Kidney tubule cell (primary cell): ENCODE results near the gene ATP5F1D.

Experiments used
- DNase-seq: peaks from one replicate; pipeline ENCODE4 v3.0.0-alpha.2; 2018; ENCODE audit warnings: low spot score

Gene ATP5F1D

DNA sequence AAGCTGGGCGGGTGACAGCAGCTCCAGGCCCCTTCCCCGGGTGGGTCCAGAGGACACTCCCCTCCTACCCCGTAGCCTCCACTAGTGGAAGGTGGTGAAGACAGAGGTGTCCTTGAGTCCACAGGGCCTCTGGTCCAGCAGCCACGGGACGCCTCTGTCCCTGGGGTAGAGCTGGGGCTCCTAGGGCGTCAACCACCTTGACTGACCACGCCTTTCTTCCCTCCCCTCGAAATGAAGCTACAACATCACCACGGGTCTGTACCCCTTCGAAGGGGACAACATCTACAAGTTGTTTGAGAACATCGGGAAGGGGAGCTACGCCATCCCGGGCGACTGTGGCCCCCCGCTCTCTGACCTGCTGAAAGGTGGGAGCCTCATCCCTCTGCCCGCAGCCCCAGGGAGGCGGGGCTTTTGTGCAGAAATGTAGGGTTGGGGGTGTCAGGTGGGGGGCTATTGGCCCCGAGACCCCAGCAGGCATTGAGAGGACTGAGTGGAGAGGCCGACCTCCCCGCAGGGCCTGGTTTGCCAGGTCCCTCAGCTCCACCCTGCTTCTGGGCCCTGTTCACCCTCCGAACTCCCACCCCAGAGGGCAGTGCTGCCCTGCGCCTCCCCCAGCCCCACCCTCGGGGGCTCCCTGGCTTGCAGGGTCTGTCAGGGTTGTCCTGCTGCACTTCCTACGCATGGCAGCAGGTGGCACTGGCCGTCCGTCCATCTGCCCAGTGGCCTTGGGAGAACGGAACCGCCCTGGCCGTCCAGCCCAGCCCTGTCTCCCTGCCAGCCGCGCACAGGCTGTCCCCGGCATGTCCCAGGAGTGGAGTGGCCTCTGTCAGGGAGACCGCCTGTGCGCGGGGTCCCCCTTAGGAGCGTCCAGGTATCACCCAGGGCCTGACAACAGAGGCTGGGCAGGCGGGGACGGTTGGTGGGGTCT, 20.3 kb upstream of the ATP5F1D start:
- DNase-seq: peak; percentile 42

DNA sequence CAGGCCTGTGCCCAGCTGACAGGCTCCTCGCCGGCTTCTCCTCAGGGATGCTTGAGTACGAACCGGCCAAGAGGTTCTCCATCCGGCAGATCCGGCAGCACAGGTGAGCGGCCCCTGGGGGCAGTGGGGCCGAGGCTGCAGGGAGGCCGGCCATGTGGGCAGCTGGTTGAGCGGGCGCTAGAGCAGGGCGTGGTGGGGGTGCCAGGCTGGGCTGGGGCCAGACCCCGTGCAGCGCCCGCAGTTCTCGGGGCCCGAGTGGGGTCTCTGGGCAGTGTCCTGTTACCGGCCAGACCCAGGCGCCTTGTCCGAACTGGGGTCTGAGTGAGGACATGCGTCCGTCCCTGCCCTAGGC, 19.7 kb upstream of the ATP5F1D start:
- DNase-seq: no peak

DNA sequence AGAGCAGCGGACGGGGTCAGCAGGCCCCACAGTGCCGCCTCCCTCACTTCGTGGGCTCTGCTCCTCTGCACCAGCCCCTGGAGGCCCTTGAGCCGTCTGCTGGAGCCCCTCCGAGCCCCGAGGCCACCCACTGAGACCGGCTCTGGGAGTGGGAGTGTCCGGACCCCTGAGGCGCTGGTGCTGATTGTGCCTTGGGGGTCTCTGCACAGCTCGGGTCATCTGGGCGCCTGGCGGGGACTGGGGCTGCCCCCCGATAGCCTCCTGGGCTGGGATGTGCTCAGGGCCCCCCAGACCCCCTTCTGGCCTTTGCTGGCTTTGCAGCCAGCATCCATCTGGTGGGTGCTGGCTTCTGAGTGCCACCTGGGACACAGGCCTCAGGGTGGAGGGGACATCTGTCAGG, 19.2 kb upstream of the ATP5F1D start:
- DNase-seq: no peak

DNA sequence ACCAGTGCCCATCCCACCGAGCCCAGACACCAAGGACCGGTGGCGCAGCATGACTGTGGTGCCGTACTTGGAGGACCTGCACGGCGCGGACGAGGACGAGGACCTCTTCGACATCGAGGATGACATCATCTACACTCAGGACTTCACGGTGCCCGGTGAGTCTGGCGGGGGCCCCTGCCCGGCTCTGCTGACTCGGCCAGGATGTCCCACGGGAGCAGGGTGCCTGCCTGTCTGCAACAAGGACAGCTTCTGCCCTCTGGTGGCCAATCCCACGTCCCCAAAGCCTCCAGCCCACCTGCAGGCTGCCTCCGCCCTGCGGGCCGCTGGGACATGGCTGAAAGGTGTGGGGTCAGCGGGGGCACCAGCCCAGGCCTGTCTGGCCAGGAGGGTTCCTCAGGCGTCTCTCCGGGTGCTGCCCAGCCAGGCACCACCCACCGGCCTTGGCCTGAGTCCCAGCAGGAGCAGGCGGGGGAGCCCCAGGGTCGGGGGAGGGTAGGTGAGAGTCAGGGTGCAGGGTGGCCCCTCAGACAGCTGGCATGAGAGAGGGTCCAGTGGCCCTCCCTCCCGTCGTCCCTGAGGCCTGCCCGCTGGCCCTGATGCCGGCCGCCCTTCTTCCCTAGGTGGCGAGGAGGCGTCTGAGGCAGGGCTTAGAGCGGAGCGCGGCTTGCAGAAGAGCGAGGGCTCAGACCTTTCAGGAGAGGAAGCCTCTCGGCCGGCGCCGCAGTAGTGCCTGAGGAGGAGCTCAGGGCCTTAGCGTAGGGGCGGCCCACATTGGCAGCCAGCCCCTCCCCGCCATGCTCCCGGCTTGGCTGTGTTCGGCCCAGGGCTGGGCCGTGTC, 18.3 kb upstream of the ATP5F1D start:
- DNase-seq: peak; percentile 53

DNA sequence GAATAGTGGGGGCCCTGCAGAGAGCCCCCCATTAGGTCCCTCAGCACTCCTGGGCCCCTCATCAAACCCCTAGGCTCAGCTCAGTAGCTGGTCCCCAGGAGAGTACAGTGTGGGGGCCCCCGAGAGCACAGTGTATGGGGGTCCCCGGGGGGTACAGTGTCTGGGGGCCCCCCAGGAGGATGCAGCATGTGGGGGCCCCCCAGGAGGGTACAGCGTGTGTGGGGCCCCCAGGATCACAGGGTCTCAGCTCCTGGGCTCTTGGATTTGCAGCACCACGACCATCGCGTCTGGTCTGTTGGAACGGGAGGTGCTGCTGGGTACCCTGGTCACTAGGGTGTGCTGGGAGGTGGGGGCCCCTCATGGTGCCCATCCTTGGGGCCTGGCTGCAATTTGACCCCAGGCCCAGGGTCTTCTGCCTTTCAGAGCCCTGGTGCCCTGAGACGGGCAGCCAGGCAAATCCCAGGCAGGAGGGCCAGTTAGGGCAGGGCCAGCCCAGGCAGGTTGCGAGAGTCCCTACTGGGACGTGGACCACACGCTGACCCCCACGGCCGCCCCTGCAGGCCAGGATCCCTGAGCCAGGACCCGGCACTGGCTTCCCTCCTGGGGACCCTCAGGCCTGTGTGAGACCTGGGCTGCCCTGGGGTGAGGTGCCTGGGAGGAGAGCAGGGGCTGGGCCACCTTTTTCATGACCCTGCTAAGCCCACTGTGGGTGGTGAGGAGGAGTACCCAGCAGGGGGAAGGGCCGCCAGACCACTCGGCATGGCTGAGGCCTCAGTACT, 17.3 kb upstream of the ATP5F1D start:
- DNase-seq: no peak

DNA sequence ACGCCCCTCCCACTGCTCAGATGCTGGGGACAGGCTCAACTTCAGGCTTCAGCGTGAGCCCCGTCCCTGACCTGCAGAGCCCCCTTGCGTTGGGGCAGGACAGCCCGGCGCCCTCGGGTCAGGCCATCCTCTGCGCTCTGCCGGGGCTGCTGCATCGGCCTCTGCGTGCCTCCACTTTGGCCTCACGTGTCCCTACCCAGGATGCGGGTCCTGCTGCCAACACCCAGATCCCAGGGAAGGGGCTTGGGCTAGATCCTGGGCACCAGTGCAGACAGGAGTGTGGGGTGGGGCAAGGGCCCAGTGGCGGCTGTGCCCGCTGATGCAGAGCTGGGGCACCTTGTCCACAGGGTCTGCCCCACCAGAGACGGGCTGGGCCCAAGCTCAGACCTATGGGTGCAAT, 16.7 kb upstream of the ATP5F1D start:
- no peak for DNase-seq

DNA sequence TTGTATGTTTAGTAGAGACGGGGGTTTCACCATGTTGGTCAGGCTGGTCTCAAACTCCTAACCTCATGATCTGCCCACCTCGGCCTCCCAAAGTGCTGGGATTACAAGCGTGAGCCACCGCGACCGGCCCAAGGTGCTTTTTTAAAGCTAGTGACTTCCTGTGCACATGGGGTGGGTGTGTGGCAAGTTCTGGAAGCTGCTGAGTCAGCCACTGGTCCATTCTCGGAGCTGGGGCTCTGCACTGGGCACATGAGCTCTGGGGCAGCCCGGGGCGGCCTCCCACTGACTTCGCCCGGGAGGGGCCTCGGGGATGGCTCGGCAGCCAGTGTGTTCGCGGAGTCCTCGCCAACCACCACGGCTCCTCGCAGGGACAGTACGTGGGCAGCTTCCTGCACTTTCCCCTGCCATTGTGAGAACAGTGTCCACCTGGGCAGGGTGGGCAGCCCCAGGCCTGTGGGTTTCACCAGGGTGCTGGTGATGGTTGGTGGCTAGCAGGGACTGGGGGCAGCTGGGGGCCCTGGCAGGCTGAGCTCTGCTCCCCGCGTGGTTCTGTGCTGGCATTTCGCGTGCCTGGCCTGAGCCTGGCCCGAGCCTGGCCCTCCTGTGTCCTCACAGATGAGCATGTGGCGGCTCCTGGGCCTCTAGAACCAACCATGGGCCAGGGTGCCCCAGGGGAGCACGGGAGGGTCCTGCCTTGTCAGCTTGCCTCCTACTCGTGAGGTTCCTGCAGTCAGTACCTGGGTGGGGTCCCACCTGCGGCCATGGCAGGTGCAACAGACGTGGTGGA, 15.9 kb upstream of the ATP5F1D start:
- no peak for DNase-seq

DNA sequence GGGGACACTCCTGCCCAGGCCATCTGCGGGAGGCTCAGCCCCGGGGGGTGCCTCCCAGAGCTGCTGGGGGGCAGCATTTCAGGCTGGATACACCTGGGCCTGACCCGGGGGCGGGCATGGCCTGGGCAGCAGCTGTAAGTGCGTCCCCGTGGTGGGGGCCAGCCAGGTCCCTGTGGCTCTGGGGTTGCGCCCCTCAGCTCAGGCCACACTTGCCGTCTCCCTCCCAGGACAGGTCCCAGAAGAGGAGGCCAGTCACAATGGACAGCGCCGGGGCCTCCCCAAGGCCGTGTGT, 15.4 kb upstream of the ATP5F1D start:
- DNase-seq: no peak

DNA sequence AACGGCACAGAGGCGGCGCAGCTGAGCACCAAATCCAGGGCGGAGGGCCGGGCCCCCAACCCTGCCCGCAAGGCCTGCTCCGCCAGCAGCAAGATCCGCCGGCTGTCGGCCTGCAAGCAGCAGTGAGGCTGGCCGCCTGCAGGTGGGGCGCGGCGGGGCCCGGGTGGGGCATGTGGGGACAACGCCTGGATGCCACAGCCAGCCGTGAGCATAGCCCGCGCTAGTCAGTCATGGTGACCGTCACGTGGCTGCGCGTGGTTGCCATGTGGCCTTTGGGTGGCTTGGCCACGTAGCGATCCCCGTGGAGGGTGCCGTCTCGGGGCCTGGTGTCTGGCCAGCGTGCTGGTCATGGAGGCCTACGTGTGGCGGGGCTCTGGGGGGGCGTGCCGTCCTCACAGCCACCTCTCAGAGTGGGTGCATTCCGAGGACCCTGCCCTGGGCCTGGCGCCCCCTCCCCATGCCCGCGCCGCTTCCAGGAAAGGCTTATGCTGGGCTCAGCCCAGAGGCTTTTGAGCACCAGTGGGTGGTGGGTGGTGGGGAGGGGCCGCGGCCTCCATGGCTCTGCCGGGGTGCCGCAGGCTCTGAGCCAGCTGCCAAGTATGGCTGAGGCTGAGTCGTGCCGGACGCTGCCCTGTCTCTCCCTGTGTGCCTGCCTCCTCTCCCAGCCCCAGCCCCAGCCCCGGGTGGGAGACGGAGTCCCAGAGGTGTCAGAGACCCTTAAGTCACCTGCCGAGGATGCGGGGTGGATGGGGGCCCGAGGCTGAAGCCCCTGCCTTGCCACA, 14.8 kb upstream of the ATP5F1D start:
- DNase-seq: no peak

DNA sequence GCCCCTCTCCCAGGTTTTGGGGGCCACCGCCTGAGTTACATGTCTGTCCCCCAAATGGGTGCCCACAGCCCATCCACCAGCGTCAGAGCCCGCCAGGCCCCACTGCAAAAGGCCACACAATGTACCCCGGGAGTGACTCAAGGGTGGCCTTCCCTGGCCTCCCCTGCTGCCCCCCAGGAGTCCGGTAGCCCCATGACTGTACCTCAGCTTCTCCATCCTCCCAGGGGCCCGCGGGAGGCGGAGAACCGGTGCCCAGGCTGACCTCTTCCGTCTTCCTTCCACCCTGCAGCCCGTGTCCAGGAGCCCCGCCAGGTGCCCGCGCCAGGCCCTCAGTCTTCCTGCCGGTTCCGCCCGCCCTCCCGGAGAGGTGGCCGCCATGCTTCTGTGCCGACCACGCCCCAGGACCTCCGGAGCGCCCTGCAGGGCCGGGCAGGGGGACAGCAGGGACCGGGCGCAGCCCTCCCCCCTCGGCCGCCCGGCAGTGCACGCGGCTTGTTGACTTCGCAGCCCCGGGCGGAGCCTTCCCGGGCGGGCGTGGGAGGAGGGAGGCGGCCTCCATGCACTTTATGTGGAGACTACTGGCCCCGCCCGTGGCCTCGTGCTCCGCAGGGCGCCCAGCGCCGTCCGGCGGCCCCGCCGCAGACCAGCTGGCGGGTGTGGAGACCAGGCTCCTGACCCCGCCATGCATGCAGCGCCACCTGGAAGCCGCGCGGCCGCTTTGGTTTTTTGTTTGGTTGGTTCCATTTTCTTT, 14.1 kb upstream of the ATP5F1D start:
- DNase-seq: no peak

DNA sequence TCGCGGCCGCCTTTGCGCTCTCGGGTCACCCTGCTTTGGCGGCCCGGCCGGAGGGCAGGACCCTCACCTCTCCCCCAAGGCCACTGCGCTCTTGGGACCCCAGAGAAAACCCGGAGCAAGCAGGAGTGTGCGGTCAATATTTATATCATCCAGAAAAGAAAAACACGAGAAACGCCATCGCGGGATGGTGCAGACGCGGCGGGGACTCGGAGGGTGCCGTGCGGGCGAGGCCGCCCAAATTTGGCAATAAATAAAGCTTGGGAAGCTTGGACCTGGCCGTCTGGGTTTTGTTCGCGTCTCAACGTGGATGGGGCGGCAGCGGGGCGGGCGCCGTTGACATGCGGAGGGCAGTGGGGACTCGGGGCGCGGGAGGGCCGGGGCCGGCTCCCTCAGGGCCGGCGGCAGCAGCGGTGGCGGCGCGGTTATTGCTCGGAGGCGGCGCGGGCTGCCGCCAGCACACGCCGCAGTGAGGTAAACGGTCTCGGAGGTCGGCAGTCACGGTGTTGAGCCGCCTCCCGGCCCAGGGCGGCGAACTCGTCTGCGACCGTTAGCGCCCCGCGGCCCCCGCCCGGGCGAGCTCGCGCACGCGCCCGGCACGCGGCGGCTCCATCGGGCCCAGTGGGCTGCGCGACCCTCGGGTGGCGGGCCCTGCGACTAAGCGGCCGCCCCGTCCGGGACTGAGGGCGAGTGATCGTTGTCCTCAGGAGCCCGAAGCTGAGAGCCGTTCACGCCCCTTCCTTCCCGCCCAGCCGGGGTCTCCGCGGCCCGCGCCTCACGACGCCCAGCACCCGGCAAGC, 13.2 kb upstream of the ATP5F1D start:
- DNase-seq: no peak

DNA sequence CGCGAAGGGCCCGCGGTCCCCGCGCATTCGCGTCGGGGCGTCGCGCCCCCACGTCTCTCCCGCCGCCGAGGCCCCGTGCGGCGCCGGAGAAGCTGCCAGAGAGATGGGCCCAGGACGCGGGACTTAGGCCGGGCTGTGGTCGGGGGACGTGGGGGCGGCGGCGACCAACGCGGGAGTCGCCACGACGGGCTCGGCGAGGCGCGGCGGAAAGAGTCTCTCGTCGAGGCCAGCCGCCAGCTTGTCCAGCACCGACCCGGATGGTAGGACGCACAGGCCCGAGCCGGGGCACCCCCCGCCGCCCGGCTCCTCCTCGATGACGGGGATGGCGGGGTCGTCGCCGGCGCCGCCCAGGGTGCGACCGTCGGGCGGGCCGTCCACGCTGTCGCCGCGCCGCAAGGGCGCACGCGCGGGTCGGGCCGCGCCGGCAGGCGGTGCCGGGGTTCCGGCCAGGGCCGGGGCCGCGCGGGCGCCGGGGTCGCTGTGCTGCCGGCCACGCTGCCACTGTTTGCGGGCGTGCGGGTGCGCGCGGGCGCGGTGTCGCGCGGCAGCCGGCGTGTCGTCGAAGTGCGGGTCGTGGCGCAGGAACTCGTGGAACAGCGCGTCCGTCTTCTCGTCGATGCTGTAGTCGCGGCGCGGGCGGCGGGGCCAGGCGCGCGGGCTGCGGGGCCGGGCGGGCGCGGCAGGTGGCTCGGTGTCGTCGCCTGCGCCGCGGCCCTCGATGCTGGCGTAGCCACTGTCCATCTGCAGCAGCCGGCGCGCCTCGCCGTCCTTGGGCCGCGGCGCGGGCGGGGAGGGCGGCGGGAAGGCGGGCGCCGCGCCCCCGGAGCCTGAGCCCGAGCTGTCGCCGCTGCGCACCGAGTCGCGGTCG, 12.3 kb upstream of the ATP5F1D start:
- no peak for DNase-seq

DNA sequence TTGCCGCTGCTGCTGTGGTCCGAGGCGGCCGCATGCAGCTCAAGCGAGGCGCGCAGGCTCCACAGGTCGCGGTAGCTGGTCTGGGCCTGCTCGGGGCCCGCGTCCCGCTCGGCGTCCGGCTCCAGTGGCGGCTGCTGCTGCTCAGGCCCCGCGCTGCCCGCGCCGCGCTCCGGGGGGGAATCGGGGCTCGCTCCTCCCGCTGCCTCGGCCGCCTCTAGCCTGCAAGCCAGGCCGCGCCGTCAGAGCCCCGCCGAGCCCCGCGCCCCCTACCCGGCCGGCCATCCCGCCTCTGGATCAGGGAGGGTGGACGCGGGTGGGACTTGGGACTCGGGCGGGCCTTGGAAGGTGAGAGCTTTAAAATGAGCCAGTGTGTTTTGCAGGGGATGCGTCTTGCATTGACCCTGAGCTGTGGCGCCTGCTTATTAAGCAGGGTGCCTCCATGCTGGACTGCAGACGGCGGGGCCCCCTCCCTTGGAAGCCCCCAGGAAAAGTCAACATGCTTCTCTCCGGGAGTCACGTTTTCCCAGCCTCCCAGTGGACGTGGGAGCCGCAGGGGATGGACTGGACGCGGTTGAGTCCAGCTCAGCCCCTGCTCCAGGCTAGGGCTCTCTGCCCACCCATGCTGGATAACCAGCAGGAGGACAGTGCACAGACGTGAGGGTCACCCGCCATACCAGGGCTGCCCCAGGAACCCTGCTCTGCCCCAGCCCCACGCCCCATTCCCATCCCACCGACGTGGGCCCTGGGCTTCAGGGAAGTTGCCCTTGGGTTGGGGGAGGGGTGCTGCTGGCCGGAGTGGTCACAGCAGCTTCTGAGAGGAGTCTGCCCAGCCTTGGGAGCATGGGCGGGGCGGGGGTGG, 11.4 kb upstream of the ATP5F1D start:
- no peak for DNase-seq

DNA sequence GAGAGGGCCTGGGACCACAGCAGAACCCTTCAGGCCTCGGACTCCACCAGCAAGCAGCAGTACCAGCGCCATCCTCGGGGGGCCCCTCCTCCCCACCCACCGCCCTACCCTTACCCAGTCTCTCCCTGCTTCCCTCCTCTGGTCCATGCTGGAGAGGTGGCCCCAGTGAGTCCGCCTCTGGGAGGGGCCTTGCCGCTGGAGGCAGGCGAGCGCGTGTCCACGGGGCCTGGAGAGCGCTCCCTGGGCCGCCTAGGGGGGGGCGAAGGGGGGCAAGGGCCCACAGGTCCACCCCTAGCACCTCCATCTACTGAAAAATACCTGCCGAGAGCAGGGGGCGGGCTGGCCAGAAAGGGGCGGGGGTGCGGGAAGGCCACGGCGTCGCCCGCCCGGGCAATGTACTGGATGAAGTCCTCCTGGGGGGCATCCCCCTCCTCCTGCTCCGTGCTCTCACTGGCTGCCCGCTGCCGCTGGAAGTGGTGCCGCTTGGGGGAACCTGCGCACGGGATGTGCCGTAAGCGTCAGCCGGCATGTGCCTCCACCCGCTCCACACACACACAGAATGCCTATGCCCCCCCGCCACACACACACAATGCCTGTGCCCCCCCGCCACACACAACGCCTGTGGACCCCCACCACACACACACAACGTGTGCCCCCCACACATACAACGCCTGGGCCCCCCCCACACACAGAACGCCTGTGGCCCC, 10.6 kb upstream of the ATP5F1D start:
- DNase-seq: no peak

DNA sequence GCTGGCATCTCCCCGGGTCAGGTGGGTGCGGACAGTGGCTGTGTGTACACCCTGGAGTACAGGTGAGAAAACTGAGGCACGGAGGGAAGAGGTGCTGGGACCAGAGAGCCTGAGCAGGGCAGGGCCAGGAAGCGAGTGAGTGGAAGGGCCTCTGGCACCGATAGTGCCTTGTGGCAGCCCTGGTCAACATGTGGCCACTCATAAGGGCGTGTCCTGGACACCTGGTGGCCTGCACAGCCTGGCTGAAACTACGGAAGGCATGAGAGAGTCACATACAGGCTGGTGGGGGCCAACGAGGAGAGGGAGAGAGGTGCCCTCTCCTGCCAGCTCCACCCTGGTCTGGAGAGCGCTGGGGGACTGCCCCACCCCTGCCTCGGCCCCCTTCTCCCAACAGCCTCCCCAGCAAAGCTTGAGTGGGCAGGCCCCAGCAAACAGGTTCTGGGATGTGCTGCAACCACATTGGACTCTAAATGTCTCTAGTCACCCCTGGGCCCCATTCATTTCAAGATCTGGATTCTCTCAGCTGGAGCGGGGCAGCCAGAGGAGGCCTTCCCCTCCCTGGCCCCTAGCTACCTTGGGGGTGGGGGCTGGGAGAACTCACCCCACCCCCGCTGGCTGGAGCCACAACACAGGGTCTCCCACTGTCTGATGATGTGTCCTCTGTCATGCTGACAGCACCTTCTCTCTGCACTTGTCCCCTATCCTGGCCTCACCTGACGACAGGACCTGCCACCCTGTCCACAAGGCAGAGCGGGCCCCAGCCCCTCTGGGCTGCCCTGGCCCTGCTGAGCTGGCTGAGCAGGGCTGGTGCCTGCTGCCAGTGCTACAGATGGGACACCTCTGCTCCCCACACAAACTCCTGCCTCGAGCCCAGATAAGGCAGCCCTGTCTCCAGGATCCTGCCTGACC, 9.6 kb upstream of the ATP5F1D start:
- DNase-seq: peak; percentile 44

DNA sequence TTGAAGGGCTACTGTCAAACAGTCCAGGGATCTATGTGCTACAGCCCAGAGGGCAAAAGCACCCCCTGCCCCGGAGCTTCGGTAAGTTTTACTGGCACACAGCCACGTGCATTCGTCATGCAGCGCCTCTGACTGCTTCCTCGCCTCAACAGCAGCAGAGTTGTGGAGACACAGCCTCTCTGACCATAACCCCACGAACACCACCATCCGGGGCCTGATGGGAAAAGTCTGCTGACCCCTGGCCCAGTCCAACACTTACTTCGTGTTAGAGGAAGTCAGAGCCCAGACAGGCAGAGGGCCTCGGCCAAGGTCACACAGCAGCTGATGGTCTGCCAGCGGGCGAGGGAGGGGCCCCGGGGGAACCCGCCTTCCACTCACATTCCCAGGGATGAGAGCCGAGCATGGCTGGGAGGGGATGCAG, 8.9 kb upstream of the ATP5F1D start:
- peak; percentile 69 for DNase-seq
